Fibroblast of villous mesenchyme (primary cell): ENCODE measurements around the gene LYSMD2. TPM values are rescaled to one million over a fixed set of nuclear protein-coding genes. Genes with fewer than 3 reads are reported as not detected.
A peak's percentile ranks its signal among the peaks of the same experiment; 100 is the strongest.

Source experiments
- DNase-seq: peaks from one replicate; pipeline ENCODE4 v3.0.0-alpha.2; 2010; ENCODE audit warnings: low read depth
- H3K4me3 ChIP-seq: 2 replicates; pipeline ENCODE4 v1.5.1; 2011; ENCODE audit warnings: low read depth, mild to moderate bottlenecking, low read length
- CTCF ChIP-seq: IDR thresholded peaks from 2 replicates; pipeline ENCODE4 v1.5.1; 2012; ENCODE audit warnings: low read depth, mild to moderate bottlenecking, low read length; ENCODE audit not compliant: insufficient read depth
- total RNA-seq: library from RNA; depleted of rRNA; stranded (reverse); fragments of >200 nt; gene quantifications from 2 replicates; pipeline ENCODE4 v1.2.3, GENCODE V29; 2012

The LYSMD2 gene
- total RNA-seq, 1 donor = 10.8 TPM

- DNase-seq = peak; percentile 58
- H3K4me3 ChIP-seq = no peak overlapping the region
These were observed 38.7 kb upstream of the LYSMD2 start for GRCh38 chr15:51775967-51776816.

GRCh38 chr15:51774916-51775315 is 37.5 kb upstream of the LYSMD2 start:
- no peak for DNase-seq
- H3K4me3 ChIP-seq = no peak overlapping the region
- TF ChIP-seq CTCF = no peak

More at GRCh38 chr15:51775967-51776816, 38.7 kb upstream of the LYSMD2 start:
- peak; percentile 88 for TF ChIP-seq CTCF

- DNase-seq = no peak
- H3K4me3 ChIP-seq = no peak overlapping the region
- TF ChIP-seq CTCF = no peak
These were observed 34.3 kb upstream of the LYSMD2 start for GRCh38 chr15:51771773-51772172.

- TF ChIP-seq CTCF = no peak
- DNase-seq = no peak
- H3K4me3 ChIP-seq = no peak overlapping the region
These were observed 33.4 kb upstream of the LYSMD2 start for GRCh38 chr15:51770902-51771301.

- TF ChIP-seq CTCF = no peak
- DNase-seq = no peak
- no peak overlapping the region for H3K4me3 ChIP-seq
These were observed 30.6 kb upstream of the LYSMD2 start for GRCh38 chr15:51768018-51768417.

GRCh38 chr15:51766341-51766740 is 28.9 kb upstream of the LYSMD2 start:
- DNase-seq = no peak
- TF ChIP-seq CTCF = no peak
- H3K4me3 ChIP-seq = no peak overlapping the region
